B cell (primary cell): ENCODE results near the gene POU2AF2. TPM values are rescaled to one million over a fixed set of nuclear protein-coding genes. Genes with fewer than 3 reads are reported as not detected.
"Not testable (repeated sequence)": the region's sequence is repeated elsewhere in the genome, so short reads cannot be mapped to it uniquely, and the experiment has no call there.

ENCODE experiments used
- ATAC-seq: fragments of 200-7000 bp; cut with Tn5 transposase; one replicate; pipeline ENCODE4 v1.10.0; 2021; ENCODE audit warnings: low read depth, mild to moderate bottlenecking, moderate number of reproducible peaks, moderate library complexity
- CTCF ChIA-PET: fragments of 350-600 bp; sonication (Branson Sonifier 250); formaldehyde crosslinking; loops from one replicate; lab custom pipeline; 2021; ENCODE audit warnings: antibody characterized with exemption, inconsistent platforms; lab: Charles Lee
- POLR2A ChIA-PET: fragments of 350-600 bp; sonication (Branson Sonifier 250); formaldehyde crosslinking; loops from one replicate; lab custom pipeline; 2021; ENCODE audit warnings: antibody characterized with exemption; lab: Charles Lee
- DNase-seq: peaks from one replicate; pipeline ENCODE4 v3.0.0; 2013
- H2AFZ ChIP-seq: 2 replicates; pipeline ENCODE4 v1.6.1; 2012; ENCODE audit warnings: mild to moderate bottlenecking, low read depth, low read length; ENCODE audit not compliant: insufficient read depth, poor library complexity, severe bottlenecking
- H3K27ac ChIP-seq, 2 donors: 1 replicate in 1 of 2; 2 replicates in 1 of 2; pipeline ENCODE4 v1.5.1; 2012 to 2013; ENCODE audit warnings: low read length in 2 of 2, mild to moderate bottlenecking in 2 of 2, moderate library complexity in 1 of 2
- H3K27me3 ChIP-seq, 4 experiments: fragments of 200-600 bp in 1 of 4; sonication (generic) in 1 of 4; replicated peaks in 1 of 4; 1 replicate in 2 of 4; 2 replicates in 2 of 4; pipeline versions ENCODE4 v1.6.1 to v1.7.0; 2013 to 2016; ENCODE audit warnings: low read length in 3 of 4, mild to moderate bottlenecking in 2 of 4, mixed read lengths in 1 of 4, moderate library complexity in 1 of 4; ENCODE audit not compliant: insufficient read depth in 4 of 4, control insufficient read depth in 3 of 4; ENCODE audit errors: control extremely low read depth in 1 of 4
- H3K36me3 ChIP-seq, 2 experiments: replicated peaks in 1 of 2; 1 replicate in 1 of 2; 2 replicates in 1 of 2; pipeline versions ENCODE4 v1.6.1 to v1.7.1; 2013; ENCODE audit warnings: low read length in 1 of 2; ENCODE audit not compliant: insufficient read depth in 2 of 2, control insufficient read depth in 1 of 2; ENCODE audit errors: control extremely low read depth in 1 of 2, extremely low read depth in 1 of 2
- H3K4me1 ChIP-seq, 2 donors: fragments of 200-600 bp in 1 of 2; sonication (generic) in 1 of 2; 1 replicate in 1 of 2; 2 replicates in 1 of 2; pipeline versions ENCODE4 v1.5.1 to v1.6.1; 2013 to 2017; ENCODE audit warnings: low read length in 2 of 2; ENCODE audit not compliant: control insufficient read depth in 2 of 2, insufficient read depth in 2 of 2
- H3K4me2 ChIP-seq: replicated peaks from 2 replicates; pipeline ENCODE3; 2012; ENCODE audit warnings: mild to moderate bottlenecking, low read depth, low read length; ENCODE audit not compliant: poor library complexity, severe bottlenecking
- H3K4me3 ChIP-seq, 5 experiments: fragments of 200-600 bp in 1 of 5; sonication (generic) in 1 of 5; 1 replicate in 3 of 5; 2 replicates in 2 of 5; pipeline versions ENCODE4 v1.5.1 to v1.7.0; 2011 to 2016; ENCODE audit warnings: low read length in 4 of 5, mild to moderate bottlenecking in 4 of 5, low read depth in 2 of 5, control low read depth in 1 of 5, moderate library complexity in 1 of 5; ENCODE audit not compliant: insufficient read depth in 1 of 5; ENCODE audit errors: control extremely low read depth in 1 of 5, extremely low read depth in 1 of 5
- H3K79me2 ChIP-seq: fragments of 200-600 bp; sonication (generic); one replicate; pipeline ENCODE4 v1.6.0; 2016; ENCODE audit warnings: low read length; ENCODE audit not compliant: control insufficient read depth, insufficient read depth
- H3K9ac ChIP-seq: fragments of 200-600 bp; sonication (generic); 2 replicates; pipeline ENCODE4 v1.6.1; 2017; ENCODE audit warnings: mild to moderate bottlenecking, low read length, moderate library complexity
- H3K9me3 ChIP-seq, 3 donors: one replicate each; pipeline versions ENCODE4 v1.6.1 to v1.7.1; 2013; ENCODE audit warnings: low read length in 2 of 3; ENCODE audit not compliant: control insufficient read depth in 2 of 3, insufficient read depth in 1 of 3; ENCODE audit errors: control extremely low read depth in 1 of 3
- H4K20me1 ChIP-seq: 2 replicates; pipeline ENCODE4 v1.6.0; 2012; ENCODE audit warnings: mild to moderate bottlenecking, low read length; ENCODE audit not compliant: insufficient read depth, control insufficient read depth, poor library complexity, severe bottlenecking
- H3K27ac Mint-ChIP-seq: one replicate; pipeline ENCODE4 v1.8.0; 2021; ENCODE audit warnings: mixed read lengths
- H3K27me3 Mint-ChIP-seq: one replicate; pipeline ENCODE4 v1.8.0; 2021; ENCODE audit warnings: mixed read lengths
- H3K4me1 Mint-ChIP-seq: one replicate; pipeline ENCODE4 v1.8.0; 2021; ENCODE audit warnings: mixed read lengths
- H3K4me3 Mint-ChIP-seq: one replicate; pipeline ENCODE4 v1.8.0; 2021; ENCODE audit warnings: mixed read lengths
- H3K9me3 Mint-ChIP-seq: one replicate; pipeline ENCODE4 v1.8.0; 2022; ENCODE audit warnings: mixed read lengths; ENCODE audit not compliant: insufficient read depth
- EZH2 ChIP-seq: IDR thresholded peaks from 2 replicates; pipeline ENCODE4 v1.6.1; 2012; ENCODE audit warnings: borderline replicate concordance, low read depth, mild to moderate bottlenecking, moderate library complexity, low read length; ENCODE audit not compliant: insufficient read depth, poor library complexity, severe bottlenecking
- WGBS: methylation state at CpG from one replicate; pipeline ENCODE4 v1.1.5; 2013; ENCODE audit warnings: missing lambda C conversion rate; ENCODE audit not compliant: insufficient coverage; 5-methylcytosine and 5-hydroxymethylcytosine counted together
- intact Hi-C: fragments of 100-400 bp; cut with micrococcal nuclease; formaldehyde crosslinking; loops from one replicate; pipeline ENCODE4 v1.10.0; 2022
- polyA plus RNA-seq: library from polyadenylated mRNA; depleted of rRNA; stranded (reverse); fragments of >200 nt; gene quantifications from 2 replicates; pipeline ENCODE4 v1.2.3, GENCODE V29; 2012
- total RNA-seq, 2 donors: library from RNA; stranded (reverse); fragments of 120-200 nt in 1 of 2; gene quantifications; 1 replicate in 1 of 2; 2 replicates in 1 of 2; pipeline versions ENCODE4 v1.2.3 to v1.2.4, GENCODE V29; 2013 to 2022
- TF ChIP-seq, protein P1 (sequence below): fragments of 200-600 bp; IDR thresholded peaks from one replicate; pipeline ENCODE4 v1.8.0; 2022; ENCODE audit warnings: antibody characterized with exemption, mild to moderate bottlenecking

POU2AF2 gene
- total and polyA plus RNA-seq, 2 donors (not counting 1 experiment from before 2014, with no cell fraction given): not detected

DNA sequence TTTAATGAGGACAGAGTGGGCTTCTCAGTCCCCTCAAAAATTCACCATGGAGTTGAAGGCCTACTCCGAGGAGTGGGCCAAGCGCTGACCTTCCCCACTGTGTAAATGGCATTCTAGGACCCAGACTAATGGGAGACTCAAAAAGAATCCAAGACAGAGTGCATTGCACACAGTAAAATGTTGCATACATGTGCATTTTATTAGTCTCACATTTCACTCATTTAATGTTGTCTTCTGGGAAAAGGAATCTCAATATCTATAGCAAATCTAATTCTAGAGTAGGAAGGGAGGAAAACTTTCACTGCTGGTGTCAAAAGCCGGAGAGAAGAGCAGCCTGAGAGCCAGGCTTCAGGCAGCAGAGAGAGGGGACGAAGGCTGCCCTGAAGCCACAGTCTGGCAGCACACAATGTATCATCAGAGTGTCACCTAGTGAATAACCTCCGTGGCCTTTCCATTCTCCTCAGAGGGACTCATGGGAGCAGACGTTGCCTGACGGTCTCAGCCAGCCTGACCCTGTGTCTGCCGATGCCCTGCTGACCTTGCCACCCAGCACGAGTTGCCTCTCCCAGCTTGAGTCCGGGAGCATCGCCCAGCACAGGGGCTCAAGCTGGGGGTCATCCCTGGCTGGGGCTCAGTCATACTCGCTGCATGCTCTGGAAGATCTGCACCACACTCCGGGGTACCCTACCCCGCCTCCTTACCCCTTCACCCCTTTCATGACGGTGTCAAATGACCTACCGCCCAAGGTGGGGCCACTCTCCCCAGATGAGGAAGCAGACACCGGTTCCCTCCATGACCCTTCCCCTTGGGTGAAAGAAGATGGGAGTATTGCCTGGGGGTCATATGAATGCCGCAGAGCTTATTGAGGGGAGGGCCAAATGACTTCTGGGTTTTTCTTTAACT, 39.9 kb downstream of the POU2AF2 start:
- no peaks in the 10 kb centered on the region for H3K79me2 ChIP-seq
- no peaks in the 10 kb centered on the region for H3K27me3 ChIP-seq
- Mint-ChIP-seq H3K27me3 (no peaks in the 10 kb centered on the region), H3K27ac (peak overlapping the region; percentile 41), H3K4me3 (no peak overlapping the region), H3K9me3 (no peaks in the 10 kb centered on the region), H3K4me1 (peaks cover 12% of the 10 kb centered on the region)
- ATAC-seq (no peak), DNase-seq (no peak)
- no peak overlapping the region for H3K4me2 ChIP-seq
- H3K9me3 ChIP-seq: no peaks in the 10 kb centered on the region
- TF ChIP-seq, protein P1, sequence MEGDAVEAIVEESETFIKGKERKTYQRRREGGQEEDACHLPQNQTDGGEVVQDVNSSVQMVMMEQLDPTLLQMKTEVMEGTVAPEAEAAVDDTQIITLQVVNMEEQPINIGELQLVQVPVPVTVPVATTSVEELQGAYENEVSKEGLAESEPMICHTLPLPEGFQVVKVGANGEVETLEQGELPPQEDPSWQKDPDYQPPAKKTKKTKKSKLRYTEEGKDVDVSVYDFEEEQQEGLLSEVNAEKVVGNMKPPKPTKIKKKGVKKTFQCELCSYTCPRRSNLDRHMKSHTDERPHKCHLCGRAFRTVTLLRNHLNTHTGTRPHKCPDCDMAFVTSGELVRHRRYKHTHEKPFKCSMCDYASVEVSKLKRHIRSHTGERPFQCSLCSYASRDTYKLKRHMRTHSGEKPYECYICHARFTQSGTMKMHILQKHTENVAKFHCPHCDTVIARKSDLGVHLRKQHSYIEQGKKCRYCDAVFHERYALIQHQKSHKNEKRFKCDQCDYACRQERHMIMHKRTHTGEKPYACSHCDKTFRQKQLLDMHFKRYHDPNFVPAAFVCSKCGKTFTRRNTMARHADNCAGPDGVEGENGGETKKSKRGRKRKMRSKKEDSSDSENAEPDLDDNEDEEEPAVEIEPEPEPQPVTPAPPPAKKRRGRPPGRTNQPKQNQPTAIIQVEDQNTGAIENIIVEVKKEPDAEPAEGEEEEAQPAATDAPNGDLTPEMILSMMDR: no peak
- no peak for TF ChIP-seq EZH2
- intact Hi-C loops: no loop called here
- H3K36me3 ChIP-seq: no peaks in the 10 kb centered on the region
- H4K20me1 ChIP-seq: no peaks in the 10 kb centered on the region
- peaks cover 12 to 16% of the 10 kb centered on the region in 2 donors for H3K4me1 ChIP-seq
- H2AFZ ChIP-seq: no peak overlapping the region
- no peak overlapping the region for H3K27ac ChIP-seq
- POLR2A ChIA-PET: interaction anchor here (0.5 to 1.2 kb wide), 2 partner anchors 94 to 151 kb away, joined by 3 read pairs; partner anchors contain the start of gene POU2AF1
- no peak overlapping the region for H3K4me3 ChIP-seq
- 94% methylated on average over 13 of the region's 18 CpGs for WGBS
- no peak overlapping the region for H3K9ac ChIP-seq
- CTCF ChIA-PET: interaction anchor here (0.6 to 15.9 kb wide), 8 partner anchors 11 to 285 kb away, joined by 4 to 571 read pairs (median 29); partner anchors contain the start of genes POU2AF1 and POU2AF3

DNA sequence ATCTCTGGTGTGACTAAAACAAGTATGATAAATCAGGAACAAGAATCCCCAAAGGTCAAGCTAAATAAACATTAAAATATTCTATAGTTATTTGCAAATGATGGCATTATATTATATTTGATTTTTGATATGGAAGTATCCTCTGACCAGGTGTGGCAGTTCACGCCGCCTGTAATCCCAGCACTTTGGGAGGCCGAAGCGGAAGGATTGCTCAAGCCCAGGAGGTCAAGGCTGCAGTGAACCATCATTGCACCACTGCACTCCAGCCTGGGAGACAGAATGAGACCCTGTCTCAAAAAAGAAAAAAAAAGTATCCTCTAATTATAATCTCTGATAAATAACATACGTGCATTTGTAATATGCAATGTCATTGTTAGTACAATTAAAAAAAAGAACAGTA, 46.2 kb downstream of the POU2AF2 start:
- CTCF ChIA-PET: interaction anchor here (1.2 to 15.9 kb wide), 2 partner anchors 10 to 133 kb away, joined by 3 to 571 read pairs; no protein-coding TSS in a partner anchor
- Histone ChIP-seq H3K79me2 (no peaks in the 10 kb centered on the region), H3K27ac (no peak overlapping the region), H3K9me3 (no peaks in the 10 kb centered on the region), H3K36me3 (no peaks in the 10 kb centered on the region), H2AFZ (no peak overlapping the region), H3K4me2 (no peak overlapping the region), H3K4me3 (no peak overlapping the region), H3K4me1 (no peaks in the 10 kb centered on the region), H3K27me3 (no peaks in the 10 kb centered on the region), H4K20me1 (no peaks in the 10 kb centered on the region), H3K9ac (no peak overlapping the region)
- Mint-ChIP-seq H3K27me3 (no peaks in the 10 kb centered on the region), H3K4me1 (no peaks in the 10 kb centered on the region), H3K27ac (no peak overlapping the region), H3K9me3 (no peaks in the 10 kb centered on the region), H3K4me3 (no peak overlapping the region)
- ATAC-seq (no peak), DNase-seq (no peak)
- TF ChIP-seq, protein P1: no peak
- TF ChIP-seq EZH2: no peak
- 100% methylated on average over 2 of the region's 5 CpGs for WGBS
- POLR2A ChIA-PET: no interaction called here
- intact Hi-C loops: loop anchor here (5.0 kb wide), 1 partner anchor 56 kb away; no protein-coding TSS in a partner anchor

DNA sequence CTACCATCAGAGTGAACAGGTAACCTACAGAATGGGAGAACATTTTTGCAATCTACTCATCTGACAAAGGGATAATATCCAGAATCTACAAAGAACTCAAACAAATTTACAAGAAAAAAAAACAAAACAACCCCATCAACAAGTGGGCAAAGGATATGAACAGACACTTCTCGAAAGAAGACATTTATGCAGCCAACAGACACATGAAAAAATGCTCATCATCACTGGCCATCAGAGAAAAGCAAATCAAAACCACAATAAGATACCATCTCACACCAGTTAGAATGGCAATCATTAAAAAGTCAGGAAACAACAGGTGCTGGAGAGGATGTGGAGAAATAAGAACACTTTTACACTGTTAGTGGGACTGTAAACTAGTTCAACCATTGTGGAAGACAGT, 46.9 kb downstream of the POU2AF2 start:
- H2AFZ ChIP-seq, DNase-seq, CTCF ChIA-PET, H3K79me2 ChIP-seq, H3K9me3 Mint-ChIP-seq, H3K4me1 Mint-ChIP-seq, H3K27ac Mint-ChIP-seq, H3K27ac ChIP-seq, H4K20me1 ChIP-seq, H3K27me3 ChIP-seq, POLR2A ChIA-PET, H3K9me3 ChIP-seq, H3K9ac ChIP-seq, H3K4me3 Mint-ChIP-seq, H3K36me3 ChIP-seq, ATAC-seq, H3K4me1 ChIP-seq, H3K27me3 Mint-ChIP-seq, H3K4me3 ChIP-seq, H3K4me2 ChIP-seq: not testable (repeated sequence)
- intact Hi-C loops: loop anchor here (5.0 kb wide), 1 partner anchor 55 kb away; no protein-coding TSS in a partner anchor
- no CpG with 5 or more reads among the region's 1 CpG for WGBS
